SK-MEL-5 (cell line): ENCODE measurements around the gene CFC1B. TPM values are rescaled to one million over a fixed set of nuclear protein-coding genes. Genes with fewer than 3 reads are reported as not detected.
"Not testable (repeated sequence)": the region's sequence is repeated elsewhere in the genome, so short reads cannot be mapped to it uniquely, and the experiment has no call there.

Experiments
- DNase-seq: peaks from one replicate; pipeline ENCODE4 v3.0.0-alpha.2; 2016; ENCODE audit warnings: low read depth, low spot score
- in situ Hi-C: cut with HindIII; loops from 2 replicates; pipeline ENCODE4 v1.10.0; 2016; ENCODE audit warnings: low sequenced_read_pairs, high pct_unique_total_duplicates, low pct_unique_long_range_greater_than_20kb
- small RNA-seq, 2 experiments: library from RNA; depleted of rRNA; stranded (forward); fragments of <200 nt; gene quantifications; one replicate each; pipeline ENCODE3, GENCODE V24; 2014
- total RNA-seq: library from RNA; depleted of rRNA; stranded (reverse); fragments of >200 nt; shearing (Covaris generic); gene quantifications from 2 replicates; pipeline ENCODE4 v1.2.3, GENCODE V29; 2014; rRNA removed

CFC1B gene
- total RNA-seq, 1 experiment from 2014 or later: not detected

- in situ Hi-C loops, DNase-seq: not testable (repeated sequence)
These were observed 24.0 kb downstream of the CFC1B start for GRCh38 chr2:130544978-130545377.

- DNase-seq, in situ Hi-C loops: not testable (repeated sequence)
These were observed 27.4 kb downstream of the CFC1B start for GRCh38 chr2:130548418-130548817.

GRCh38 chr2:130549475-130549874 lies 28.5 kb downstream of the CFC1B start:
- in situ Hi-C loops, DNase-seq: not testable (repeated sequence)

DNA sequence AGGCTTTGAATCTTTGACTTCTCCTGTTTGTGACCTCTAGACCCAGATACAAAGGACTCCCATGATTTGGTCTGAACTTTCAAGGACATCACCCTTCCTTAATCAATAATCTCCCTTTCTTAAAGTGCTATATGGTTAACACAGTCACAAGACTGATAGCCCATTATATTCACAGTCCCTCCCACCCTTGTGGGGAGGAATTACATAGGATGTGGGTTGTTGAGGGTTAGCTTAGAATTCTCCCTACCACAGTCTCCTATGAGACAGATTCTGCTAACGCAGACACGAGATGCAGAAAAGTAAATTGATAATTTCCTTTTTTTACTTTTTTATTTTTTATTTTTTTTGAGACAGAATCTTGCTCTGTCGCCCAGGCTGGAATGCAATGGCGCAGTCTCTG lies 33.2 kb downstream of the CFC1B start:
- DNase-seq, in situ Hi-C loops: not testable (repeated sequence)

GRCh38 chr2:130556441-130556840 lies 35.4 kb downstream of the CFC1B start:
- in situ Hi-C loops, DNase-seq: not testable (repeated sequence)

- DNase-seq, in situ Hi-C loops: not testable (repeated sequence)
These were observed 45.1 kb downstream of the CFC1B start for GRCh38 chr2:130566165-130566564.

- in situ Hi-C loops, DNase-seq: not testable (repeated sequence)
These were observed 50.9 kb downstream of the CFC1B start for GRCh38 chr2:130571929-130572328.

GRCh38 chr2:130574230-130574629 lies 53.2 kb downstream of the CFC1B start:
- not testable (repeated sequence) for DNase-seq

DNA sequence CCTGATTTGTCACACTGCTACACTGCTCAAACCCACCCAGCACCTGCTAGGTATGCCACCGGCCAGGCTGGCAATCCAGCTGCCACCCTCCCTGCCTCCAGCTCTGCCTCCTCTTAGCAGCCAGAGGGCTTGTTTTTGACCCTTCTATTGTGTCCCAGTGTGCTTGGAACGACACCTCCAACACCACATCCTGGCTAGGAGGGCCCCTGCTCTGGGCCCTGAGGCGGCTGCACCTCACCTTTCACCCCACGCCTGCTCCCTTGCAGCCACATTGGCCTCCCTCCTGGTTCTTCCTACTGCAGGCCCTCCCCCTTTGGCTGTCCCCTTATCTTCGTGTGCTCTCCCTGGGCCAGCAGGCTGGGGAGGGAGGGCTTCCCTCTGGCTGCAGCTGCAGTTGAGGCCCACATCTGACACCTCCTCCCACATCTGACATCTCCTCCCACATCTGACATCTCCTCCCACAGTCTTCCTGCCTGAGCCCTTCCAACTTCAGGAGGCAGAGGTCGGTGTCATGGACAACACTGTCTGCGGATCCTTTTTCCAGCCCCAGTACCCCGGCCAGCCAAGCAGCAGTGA lies 55.3 kb downstream of the CFC1B start:
- in situ Hi-C loops, DNase-seq: not testable (repeated sequence)

More at GRCh38 chr2:130574230-130574629, 53.2 kb downstream of the CFC1B start:
- in situ Hi-C loops: not testable (repeated sequence)

DNA sequence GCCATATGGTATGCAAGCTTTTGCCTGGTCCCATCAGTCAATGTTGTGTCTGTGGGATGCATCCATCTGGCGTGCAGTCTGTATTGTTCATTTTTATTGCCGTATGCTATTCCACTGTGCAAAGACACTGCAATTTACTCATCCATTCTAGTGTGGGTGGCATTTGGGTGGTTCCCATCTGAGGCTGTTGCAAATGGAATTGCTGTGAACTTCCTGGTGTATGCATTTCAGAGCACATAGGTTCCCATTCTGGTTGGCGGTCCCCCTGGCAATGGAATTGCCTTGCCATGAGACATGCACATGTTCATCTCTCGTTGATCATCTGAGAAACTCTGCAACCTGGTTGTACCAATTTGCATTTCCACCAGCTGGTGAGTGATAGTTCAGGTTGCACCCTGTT lies 56.5 kb downstream of the CFC1B start:
- in situ Hi-C loops: not testable (repeated sequence)

More for the DNA sequence above, 56.5 kb downstream of the CFC1B start:
- DNase-seq: not testable (repeated sequence)

Small RNA genes lying within 50 kb of the gene (small RNA-seq; reads per million reads assigned to genes)
- gene RF00017: 0 reads per million in 2 experiments
- 0 reads per million in 2 experiments for gene RNU6-473P

Other genes with a start within 250 kb of the CFC1B start
- 90.2 and 95.5 TPM in 2 replicates for gene IMP4, start 178.3 kb upstream of the CFC1B start, total RNA-seq
- gene PTPN18, start 165.2 kb upstream of the CFC1B start, total RNA-seq: 17.2 and 19.3 TPM in 2 replicates
- gene POTEI, start 11.9 kb upstream of the CFC1B start, total RNA-seq: not detected in 2 replicates
- not detected in 2 replicates for gene CFC1, start 78.4 kb downstream of the CFC1B start, total RNA-seq
- gene POTEJ, start 90.2 kb downstream of the CFC1B start, total RNA-seq: not detected in 2 replicates
- gene GPR148, start 207.8 kb downstream of the CFC1B start, total RNA-seq: not detected in 2 replicates
- not detected in 2 replicates for gene AMER3, start 234.3 kb downstream of the CFC1B start, total RNA-seq